HG03175 (cell line): ENCODE measurements around the gene AGPS.
A peak's percentile ranks its signal among the peaks of the same experiment; 100 is the strongest.
"Not testable (repeated sequence)": the region's sequence is repeated elsewhere in the genome, so short reads cannot be mapped to it uniquely, and the experiment has no call there.

ENCODE experiments used
- ATAC-seq: cut with Tn5 transposase; IDR thresholded peaks from one replicate; pipeline ENCODE4 v1.9.1; 2021; ENCODE audit warnings: mild to moderate bottlenecking, moderate library complexity; ENCODE audit not compliant: unreplicated experiment

The AGPS gene

DNA sequence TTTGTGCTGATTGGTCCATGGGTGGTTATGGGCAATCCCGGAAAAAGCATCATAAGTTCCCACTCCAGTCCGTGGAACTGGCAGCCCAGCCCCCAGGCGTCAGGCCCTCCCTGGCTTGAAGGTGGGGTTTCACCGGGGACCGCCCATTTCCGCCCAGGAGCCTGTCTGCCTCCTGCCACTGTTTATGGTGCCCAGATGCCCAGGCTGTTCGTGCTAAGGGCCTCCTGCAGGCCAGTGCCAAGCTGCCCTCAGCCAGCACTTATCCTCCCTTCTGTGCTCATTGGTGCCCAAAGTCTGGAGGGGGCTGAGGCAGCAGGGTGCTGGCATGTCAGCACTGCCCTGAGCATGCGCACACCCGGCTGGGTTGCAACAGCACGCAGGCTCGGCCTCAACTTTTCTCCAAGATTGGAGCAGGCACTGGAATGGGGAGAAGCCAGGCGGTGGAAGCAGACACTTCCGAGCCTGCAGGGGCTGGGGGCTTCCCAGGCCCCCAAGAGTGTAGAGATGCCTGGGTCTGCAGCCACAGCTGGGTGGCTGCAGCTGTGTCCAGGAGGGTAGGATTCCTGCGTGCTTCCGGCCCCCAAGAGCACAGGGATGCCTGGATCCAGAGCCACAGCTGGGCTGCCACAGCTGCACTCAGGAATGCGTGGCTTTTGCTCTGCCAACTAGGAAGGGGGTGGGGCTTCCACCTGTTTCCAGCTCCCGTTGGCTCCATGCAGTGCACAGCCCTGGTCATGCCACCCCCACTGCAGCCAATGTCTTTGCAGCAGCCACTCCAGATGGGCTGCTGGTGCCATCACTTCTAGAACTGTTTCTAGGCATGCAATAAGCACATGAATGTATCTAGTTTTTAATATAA, 74.0 kb downstream of the AGPS start:
- ATAC-seq: no peak

- ATAC-seq: no peak
Measured at GRCh38 chr2:177467646-177468045, 75.1 kb downstream of the AGPS start.

DNA sequence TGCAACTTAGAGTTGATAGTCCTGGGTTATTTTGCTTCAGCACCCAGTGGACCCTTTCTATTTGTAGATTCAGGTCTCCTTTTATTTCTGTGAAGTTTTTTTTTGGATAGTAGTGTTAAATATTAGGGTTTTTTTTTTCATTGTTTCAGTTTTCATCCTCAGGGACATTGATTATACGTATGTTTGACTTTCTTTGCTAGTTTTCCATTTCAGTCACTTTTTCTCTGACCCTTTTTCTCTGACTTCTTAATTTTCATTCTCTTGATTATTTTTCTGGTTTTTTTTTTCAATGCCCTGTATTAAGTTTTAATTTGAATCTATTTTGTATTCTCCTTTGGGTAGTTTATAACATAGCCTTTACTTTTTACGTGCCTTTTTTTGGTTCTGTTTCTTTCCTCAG, 79.4 kb downstream of the AGPS start:
- ATAC-seq: no peak

- ATAC-seq: no peak
Measured at GRCh38 chr2:177474301-177474700, 81.7 kb downstream of the AGPS start.

DNA sequence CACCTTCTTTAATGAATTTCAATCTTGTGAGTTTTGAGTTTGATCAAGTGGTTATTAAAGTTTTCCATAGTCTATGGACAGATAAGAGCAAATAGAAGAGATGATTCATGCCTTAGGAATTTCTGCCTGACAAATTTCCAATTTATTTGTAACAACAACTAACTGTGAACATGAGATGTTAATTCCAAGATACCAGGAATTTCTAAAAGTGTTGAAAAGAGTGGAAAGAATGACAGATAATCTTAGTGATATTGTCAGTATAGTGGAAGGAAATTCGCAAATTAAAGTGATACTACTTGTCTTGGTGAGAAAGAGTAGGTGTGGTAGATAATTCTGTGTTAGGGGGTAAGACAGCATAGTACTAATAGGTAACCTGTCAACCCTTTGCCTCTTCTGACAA, 82.4 kb downstream of the AGPS start:
- no peak for ATAC-seq

GRCh38 chr2:177476897-177477296, 84.3 kb downstream of the AGPS start:
- ATAC-seq: no peak

DNA sequence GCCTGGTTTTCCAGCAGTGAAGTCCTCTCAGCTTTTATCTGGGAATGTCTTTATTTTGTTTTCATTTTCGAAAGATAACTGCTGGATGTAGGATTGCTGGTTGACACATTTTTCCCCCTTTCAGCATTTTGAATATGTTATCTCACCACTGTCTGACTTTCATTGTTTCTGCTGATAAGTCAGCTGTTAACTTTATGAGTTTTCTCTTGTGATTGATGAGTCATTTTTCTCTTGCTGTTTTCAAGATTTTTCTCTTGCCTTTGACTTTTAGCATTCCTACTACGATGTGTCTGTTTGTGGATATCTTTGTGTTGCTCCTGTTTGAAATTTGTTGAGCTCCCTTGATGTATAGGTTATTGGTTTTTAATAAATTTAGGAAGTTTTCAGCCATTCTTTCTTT, 85.5 kb downstream of the AGPS start:
- ATAC-seq: no peak

DNA sequence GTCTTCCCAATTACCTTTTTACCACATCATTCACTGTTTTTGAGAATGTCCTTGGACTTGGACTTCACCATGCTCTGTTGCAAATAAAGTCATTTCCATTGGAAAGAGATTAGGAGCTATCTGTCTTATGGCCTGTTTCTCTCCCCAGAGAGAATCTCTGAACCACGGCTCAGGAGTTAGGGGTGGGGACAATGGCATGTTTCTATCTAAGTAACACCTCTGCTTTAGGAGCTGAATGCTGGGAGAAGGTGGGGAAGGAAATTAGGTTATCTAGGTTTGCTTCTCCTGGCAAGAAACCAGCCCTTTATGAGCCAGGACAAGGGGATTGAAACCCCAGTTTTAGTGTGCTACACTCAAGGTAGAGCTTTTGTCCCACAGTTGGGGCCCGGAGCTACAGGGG, 86.3 kb downstream of the AGPS start:
- no peak for ATAC-seq

GRCh38 chr2:177482195-177482594, 89.6 kb downstream of the AGPS start:
- no peak for ATAC-seq

- ATAC-seq: no peak
Measured at GRCh38 chr2:177483531-177483930, 91.0 kb downstream of the AGPS start.

DNA sequence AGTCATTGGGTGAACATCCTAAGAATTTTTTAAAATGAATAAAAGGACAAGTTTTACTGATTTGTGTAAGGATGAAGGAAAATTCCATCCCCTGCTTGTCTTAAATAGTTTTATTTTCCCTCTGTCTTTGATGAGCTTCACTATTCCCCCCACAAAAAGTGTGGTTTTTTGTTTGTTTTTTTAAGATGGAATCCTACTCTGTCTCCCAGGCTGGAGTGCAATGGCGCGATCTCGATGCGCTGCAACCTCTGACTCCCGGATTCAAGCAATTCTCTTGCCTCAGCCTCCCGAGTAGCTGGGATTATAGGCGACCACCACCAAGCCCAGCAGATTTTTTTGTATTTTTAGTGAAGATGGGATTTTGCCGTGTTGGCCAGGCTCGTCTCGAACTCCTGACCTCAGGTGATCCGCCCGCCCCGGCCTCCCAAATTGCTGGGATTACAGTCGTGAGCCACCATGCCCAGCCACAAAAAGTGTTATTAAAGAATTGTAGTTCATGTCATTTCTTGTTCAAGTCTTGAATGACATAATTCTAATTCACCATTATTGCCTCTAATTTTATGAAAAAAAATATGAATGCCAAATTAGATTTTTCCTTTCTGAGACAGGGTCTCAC, 91.7 kb downstream of the AGPS start:
- ATAC-seq: no peak

- not testable (repeated sequence) for ATAC-seq
Measured at GRCh38 chr2:177485657-177486056, 93.1 kb downstream of the AGPS start.

GRCh38 chr2:177489719-177490301, 97.2 kb downstream of the AGPS start:
- ATAC-seq: no peak

DNA sequence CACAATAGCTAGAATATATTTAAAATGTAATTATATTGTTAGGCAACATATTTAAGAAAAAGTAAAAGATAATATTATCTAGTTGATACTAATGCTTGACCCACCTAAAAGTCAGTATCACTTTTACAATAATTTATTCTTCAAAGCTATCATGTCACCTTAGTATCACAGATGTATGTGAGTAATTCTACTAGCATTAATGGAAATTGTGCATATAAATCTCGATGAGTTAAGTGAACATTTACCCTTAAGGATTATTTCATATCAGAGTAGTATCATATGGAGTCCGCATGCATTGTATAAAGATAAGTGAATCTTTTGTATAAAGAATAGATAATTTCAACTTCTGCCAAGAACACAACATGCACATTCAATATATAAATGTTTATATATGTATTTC, 103.4 kb downstream of the AGPS start:
- ATAC-seq: no peak

DNA sequence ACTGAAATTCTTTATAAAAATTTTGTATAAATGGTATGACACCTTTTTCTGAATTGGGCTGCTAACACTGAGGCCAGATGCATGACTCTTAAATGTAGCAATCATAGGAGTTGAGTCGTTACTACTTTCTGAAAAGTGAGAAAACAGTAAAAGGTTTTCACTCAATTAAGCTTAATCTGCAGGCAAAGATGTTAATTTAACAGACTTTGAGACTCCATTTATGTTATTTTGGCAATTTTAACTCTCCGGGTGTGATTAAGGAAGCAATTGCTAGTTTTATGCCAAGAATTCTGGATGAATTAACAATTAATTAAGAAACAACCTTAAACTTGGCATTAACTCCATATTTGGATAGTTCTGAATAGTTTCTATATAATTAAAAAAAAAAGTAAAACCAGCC, 104.3 kb downstream of the AGPS start:
- no peak for ATAC-seq

DNA sequence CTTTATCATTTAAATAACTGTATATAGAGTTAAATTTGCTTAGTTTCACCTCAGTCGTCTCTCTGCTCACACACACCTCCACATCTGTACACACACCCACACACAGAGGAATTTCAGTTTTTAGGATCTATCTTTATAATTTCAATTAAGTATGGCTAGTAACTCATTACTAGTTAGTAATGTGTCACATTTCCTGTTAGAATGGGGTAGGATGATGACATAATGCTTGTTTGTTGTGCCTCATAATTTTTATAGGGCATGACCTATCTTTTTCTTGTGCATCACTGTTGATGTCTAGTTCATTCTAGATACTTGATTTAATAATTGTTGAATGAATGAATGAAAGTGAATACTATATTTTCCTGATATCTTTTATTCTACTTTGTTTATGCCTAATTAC, 108.6 kb downstream of the AGPS start:
- peak; percentile 49 for ATAC-seq

- ATAC-seq: no peak
Measured at GRCh38 chr2:177506505-177506904, 113.9 kb downstream of the AGPS start.

DNA sequence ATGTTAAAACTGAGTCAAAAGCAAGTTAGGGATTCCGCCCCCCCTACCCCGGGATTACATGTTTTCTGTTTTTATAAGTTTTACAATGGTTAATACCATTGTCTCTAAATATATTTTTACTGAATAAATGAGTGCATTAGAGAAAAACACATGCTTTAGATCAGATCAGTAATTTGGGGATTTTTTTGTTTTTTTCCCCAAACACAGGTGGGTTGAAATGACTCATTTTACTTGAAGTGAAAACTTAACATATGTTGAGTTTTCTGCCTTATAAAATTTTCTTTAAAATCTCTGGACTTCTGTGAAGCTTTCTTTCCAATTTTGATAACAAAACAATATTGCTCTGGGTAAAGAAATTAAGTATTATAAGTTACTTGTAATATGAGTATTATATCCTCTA, 114.4 kb downstream of the AGPS start:
- ATAC-seq: no peak

- ATAC-seq: no peak
Measured at GRCh38 chr2:177516824-177517544, 124.4 kb downstream of the AGPS start.

GRCh38 chr2:177518754-177519153, 126.2 kb downstream of the AGPS start:
- no peak for ATAC-seq

GRCh38 chr2:177519534-177520115, 127.1 kb downstream of the AGPS start:
- no peak for ATAC-seq
